ENCODE data around the gene TGFB3.
"Not testable (repeated sequence)": the region's sequence is repeated elsewhere in the genome, so short reads cannot be mapped to it uniquely, and the experiment has no call there.

The TGFB3 gene

DNA sequence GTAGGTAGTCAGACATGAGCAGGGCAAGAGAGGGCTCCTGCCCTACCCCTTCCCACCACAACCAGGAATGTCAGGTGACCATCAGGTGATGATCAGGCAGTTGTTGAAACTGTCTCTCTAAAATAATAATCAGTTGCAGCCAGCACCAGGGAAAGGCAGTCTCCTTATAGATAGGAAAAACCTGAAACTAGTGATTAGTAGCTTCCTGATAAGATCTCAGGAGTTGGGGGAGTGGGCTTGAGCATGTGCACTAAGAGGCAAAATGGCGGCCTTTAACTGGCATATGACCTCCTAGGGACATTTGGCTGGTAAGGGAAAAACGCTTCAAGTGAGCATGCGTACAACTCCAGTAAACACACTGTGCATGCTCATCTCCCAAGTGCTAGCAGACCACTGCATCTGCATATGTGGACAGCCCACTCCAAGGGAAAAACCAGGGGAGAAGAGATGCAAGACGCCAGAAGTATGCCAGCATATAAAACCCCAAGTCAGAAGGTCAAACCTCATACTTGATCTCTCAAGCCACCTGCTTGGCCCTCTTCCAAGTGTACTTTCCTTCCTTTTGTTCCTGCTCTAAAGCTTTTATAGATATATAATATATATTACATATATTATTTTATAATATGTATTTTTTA, 37.1 kb downstream of the TGFB3 start:
- no peak for DNase-seq

- no peak for DNase-seq
These were observed 40.8 kb downstream of the TGFB3 start for GRCh38 chr14:75941030-75941429.

DNA sequence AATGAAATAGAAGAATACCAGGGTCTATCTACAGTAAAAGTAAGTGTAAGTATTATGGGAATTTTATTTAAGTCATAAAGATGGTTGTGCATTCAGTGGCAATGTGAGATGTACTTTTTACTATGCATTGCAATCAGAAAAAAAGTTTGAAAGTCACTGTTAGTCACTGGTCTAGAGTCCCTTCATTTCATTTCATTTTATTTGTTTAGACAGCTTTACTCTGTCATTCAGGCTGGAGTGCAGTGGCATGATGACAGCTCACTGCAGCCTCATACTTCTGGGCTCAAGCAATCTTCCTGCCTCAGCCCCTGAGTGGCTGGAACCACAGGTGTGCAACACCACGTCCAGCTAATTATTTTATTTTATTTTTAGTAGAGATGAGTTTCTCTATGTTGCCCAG, 42.6 kb downstream of the TGFB3 start:
- no peak for DNase-seq

DNA sequence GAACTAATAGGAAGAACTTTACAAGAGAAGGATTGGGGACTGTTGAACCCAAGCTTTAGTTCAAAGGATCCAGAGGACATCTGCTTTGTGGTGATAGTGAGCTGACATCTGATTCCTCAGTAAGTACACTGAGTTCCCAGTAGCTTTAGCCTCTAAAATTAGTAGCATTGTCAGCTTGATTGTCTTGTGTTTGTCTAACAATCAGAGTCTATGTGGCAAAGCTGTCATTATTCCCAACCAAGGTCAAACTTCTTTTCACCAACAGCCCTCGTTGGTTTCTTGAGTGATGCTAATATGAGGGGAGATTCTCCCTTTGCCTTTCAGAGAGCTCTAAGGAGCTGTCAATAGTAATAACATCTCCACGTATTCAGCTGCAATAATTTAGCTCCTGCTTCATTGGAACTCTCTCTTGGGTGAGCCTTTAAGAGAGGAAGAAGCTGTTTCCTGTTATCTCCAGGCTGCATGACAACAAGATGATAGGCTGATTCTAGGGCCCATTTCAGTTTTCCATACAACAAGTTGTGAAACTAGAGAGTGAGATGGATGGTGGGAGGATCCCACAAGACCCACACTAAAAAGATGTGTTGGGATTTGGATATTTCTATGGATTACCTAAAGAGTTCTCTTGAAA, 46.7 kb downstream of the TGFB3 start:
- DNase-seq: peak; percentile 11

GRCh38 chr14:75933712-75934296, 48.0 kb downstream of the TGFB3 start:
- no peak for DNase-seq

- DNase-seq: no peak
These were observed 53.1 kb downstream of the TGFB3 start for GRCh38 chr14:75928690-75929181.

- DNase-seq: no peak
These were observed 54.2 kb downstream of the TGFB3 start for GRCh38 chr14:75927564-75928087.

- DNase-seq: no peak
These were observed 55.2 kb downstream of the TGFB3 start for GRCh38 chr14:75926431-75927115.

- not testable (repeated sequence) for DNase-seq
These were observed 56.5 kb downstream of the TGFB3 start for GRCh38 chr14:75925141-75925840.

DNA sequence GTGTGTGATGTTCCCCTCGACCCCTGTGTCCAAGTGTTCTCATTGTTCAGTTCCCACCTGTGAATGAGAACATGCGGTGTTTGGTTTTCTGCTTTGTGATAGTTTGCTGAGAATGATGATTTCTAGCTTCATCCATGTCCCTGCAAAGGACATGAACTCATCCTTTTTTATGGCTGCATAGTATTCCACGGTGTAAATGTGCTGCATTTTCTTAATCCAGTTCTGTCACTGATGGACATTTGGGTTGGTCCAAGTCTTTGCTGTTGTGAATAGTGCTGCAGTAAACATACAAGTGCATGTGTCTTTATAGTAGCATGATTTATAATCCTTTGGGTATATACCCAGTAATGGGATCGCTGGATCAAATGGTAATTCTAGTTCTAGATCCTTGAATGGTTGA, 61.4 kb downstream of the TGFB3 start:
- DNase-seq: not testable (repeated sequence)

GRCh38 chr14:75917946-75918335, 63.9 kb downstream of the TGFB3 start:
- DNase-seq: no peak

GRCh38 chr14:75917322-75917945, 64.4 kb downstream of the TGFB3 start:
- no peak for DNase-seq

DNA sequence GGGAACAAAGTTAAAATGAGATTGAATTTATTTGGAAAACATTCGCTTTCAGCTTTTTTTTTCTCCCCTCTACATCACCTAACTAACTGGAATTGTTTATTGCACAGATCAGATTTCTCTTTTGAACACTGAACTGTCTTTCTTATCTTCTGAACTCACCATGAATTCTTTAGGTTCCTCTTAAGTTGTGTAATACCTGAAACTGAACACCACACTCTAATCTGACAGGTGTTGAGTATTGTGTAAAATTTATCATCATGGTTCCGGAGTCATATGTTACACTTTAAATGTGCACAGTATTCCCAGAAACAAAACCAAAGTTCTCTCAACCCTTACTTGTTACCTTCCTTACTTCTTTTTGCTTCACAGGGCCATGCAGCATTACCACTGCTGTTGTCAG, 66.8 kb downstream of the TGFB3 start:
- no peak for DNase-seq

DNA sequence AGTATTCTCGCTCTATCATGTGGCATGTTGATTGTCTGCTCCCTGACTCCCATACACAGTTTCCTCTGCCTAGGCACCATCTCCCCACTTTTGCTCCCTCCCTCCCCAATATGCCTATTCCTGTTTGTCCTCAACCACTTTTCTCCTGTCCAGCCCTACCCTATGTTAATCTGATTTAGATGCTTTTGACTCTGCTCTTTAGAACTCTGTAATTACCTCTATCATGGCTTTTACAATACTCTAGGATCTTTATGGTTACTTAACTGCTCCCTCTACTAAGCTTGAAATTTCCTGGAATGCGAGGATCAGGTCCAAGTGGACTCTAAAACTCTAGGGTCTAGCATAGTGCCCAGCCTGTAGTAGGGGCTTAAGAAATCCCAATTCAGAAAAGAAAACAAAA, 68.6 kb downstream of the TGFB3 start:
- DNase-seq: no peak

GRCh38 chr14:75911883-75912282, 69.9 kb downstream of the TGFB3 start:
- DNase-seq: no peak

GRCh38 chr14:75910048-75910447, 71.7 kb downstream of the TGFB3 start:
- no peak for DNase-seq

DNA sequence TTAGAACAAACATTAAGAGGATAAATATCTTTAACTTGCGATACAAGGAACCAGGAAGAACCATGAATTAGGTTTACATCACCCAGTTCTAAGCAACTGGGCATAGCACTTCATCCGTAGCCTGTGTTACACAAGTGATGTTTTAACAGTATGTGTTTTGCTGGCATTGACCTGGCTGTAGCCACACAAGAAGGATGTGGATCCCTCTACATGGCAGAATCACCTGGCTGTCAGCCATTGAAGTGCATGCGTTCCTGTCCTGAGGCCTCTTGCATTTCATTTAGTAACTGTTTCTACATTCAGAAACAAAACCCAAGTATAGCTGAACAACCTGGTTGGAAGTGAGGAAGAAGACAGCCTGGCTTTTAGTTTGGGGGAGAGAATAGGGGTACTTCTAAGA, 72.2 kb downstream of the TGFB3 start:
- no peak for DNase-seq
